Activated CD4-positive, CD25-positive, alpha-beta regulatory T cell treated with anti-CD3 and anti-CD28 coated beads, Interleukin-2, amount 50 U/mL, for 16 hours (primary cell): ENCODE data around the gene PALM3.
"Not testable (repeated sequence)": the region's sequence is repeated elsewhere in the genome, so short reads cannot be mapped to it uniquely, and the experiment has no call there.

Experiments used
- DNase-seq: peaks from one replicate; pipeline ENCODE4 v3.0.0-alpha.2; 2020; ENCODE audit warnings: low read depth, low spot score

Gene PALM3

GRCh38 chr19:14058182-14059092, 3.4 kb downstream of the PALM3 start:
- DNase-seq, result no peak

GRCh38 chr19:14056741-14057356, 5.0 kb downstream of the PALM3 start:
- no peak for DNase-seq

- no peak for DNase-seq
These were observed 5.7 kb downstream of the PALM3 start for GRCh38 chr19:14056069-14056666.

GRCh38 chr19:14055396-14055795, 6.5 kb downstream of the PALM3 start:
- no peak for DNase-seq

GRCh38 chr19:14054721-14055120, 7.2 kb downstream of the PALM3 start:
- DNase-seq, result no peak

GRCh38 chr19:14054099-14054498, 7.8 kb downstream of the PALM3 start:
- no peak for DNase-seq

- DNase-seq, result no peak
These were observed 8.4 kb downstream of the PALM3 start for GRCh38 chr19:14053500-14053899.

GRCh38 chr19:14053032-14053431, 8.8 kb downstream of the PALM3 start:
- DNase-seq, result no peak

GRCh38 chr19:14052470-14052869, 9.4 kb downstream of the PALM3 start:
- DNase-seq, result no peak

- DNase-seq, result no peak
These were observed 9.9 kb downstream of the PALM3 start for GRCh38 chr19:14051980-14052379.

- DNase-seq, result not testable (repeated sequence)
These were observed 10.9 kb downstream of the PALM3 start for GRCh38 chr19:14050961-14051360.

GRCh38 chr19:14050512-14050911, 11.4 kb downstream of the PALM3 start:
- DNase-seq, result no peak

- peak; percentile 48 for DNase-seq
These were observed 13.3 kb downstream of the PALM3 start for GRCh38 chr19:14048443-14049153.

- not testable (repeated sequence) for DNase-seq
These were observed 14.0 kb downstream of the PALM3 start for GRCh38 chr19:14047866-14048265.

GRCh38 chr19:14042659-14043608, 18.9 kb downstream of the PALM3 start:
- DNase-seq, result not testable (repeated sequence)

- no peak for DNase-seq
These were observed 22.7 kb downstream of the PALM3 start for GRCh38 chr19:14039181-14039580.

- DNase-seq, result no peak
These were observed 26.2 kb downstream of the PALM3 start for GRCh38 chr19:14035706-14036105.

- DNase-seq, result not testable (repeated sequence)
These were observed 26.7 kb downstream of the PALM3 start for GRCh38 chr19:14035159-14035558.

GRCh38 chr19:14033946-14034345, 27.9 kb downstream of the PALM3 start:
- no peak for DNase-seq

GRCh38 chr19:14031719-14032480, 30.0 kb downstream of the PALM3 start, which contains the start of gene IL27RA:
Gene IL27RA (plus strand): TSS chr19:14031762. CDS start chr19:14031873, 111 bp downstream.
- peak; percentile 41 for DNase-seq
